ENCODE data around the gene ZFYVE28.

ZFYVE28 gene

DNA sequence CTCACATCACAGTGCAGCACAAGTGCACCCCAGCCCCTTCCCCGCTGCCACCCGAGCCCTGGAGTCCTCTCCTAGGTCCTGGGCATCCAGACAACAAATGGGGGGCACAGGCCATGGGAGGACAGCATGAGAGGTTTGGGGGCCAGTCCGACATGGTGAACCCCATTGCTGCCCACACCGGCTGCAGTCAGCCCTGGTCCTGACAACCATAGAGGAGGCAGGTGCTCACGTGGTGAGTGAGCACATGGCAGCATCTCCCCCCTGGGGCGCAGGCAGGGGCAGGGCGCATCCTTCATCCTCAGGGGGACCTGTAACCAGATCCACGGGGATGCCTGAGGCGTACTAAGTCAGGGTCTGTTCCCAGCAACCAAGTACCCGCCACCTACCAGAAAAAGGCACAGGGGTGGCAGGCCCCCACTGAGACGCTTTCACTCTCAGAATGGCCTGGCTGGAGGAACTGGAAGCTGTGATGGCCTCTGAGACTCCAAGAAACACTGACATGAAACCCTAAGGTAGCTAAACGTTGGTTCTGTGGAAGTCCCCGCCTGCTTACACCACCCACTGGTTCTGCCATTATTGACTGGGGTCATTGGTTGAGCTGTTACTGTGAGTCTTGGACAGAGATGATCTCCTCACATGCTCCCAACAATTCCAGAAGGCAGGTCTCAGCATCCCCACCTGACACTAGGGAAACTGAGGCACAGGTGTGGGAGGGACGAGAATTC lies 6.5 kb downstream of the ZFYVE28 start:
- no peak for DNase-seq

GRCh38 chr4:2409381-2409783 lies 9.1 kb downstream of the ZFYVE28 start:
- DNase-seq: no peak

GRCh38 chr4:2408976-2409375 lies 9.5 kb downstream of the ZFYVE28 start:
- DNase-seq: no peak

DNA sequence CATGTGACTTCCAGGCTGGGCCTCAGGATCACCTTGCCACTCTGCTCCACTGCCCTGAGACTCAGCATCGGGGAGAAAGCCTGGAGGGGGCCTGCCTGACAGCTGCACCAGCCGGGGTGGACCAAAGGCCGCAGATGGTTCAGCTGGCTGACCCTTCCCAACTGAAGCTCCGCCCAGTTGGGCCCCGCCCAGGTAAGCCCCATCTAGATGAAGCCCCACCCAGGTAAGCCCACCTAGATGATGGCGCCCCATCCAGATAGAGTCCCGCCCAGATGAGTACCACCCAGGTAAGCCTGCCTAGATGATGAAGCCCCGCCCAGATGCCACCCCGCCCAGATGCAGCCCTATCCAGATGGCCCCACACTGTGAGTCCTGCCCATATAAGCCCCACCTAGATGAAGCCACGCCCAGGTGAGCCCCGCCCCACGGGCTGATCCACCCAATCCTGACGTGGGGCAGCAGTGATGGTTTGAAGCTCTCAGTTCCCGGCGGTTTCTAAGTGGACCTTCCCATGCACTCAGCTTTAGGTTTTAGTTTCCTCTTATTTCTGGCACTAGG lies 10.0 kb downstream of the ZFYVE28 start:
- no peak for DNase-seq

DNA sequence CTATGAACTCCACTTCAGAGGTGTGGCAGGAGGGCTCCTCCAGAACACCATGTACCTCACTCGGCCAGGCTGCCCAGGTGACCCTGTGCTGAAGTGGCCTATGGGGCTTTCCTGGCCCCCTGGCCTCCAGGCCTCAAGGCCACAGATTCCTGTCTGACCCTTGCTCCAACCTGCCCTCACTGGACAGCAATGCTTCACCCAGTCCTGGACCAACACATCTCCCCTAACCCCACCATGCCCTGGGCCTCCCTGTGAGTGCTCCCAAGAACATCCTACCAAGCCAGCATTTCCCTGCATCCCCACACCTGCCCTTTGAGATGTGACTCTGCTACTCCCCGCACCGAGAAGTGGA lies 10.5 kb downstream of the ZFYVE28 start:
- no peak for DNase-seq

GRCh38 chr4:2406920-2407319 lies 11.5 kb downstream of the ZFYVE28 start:
- no peak for DNase-seq

DNA sequence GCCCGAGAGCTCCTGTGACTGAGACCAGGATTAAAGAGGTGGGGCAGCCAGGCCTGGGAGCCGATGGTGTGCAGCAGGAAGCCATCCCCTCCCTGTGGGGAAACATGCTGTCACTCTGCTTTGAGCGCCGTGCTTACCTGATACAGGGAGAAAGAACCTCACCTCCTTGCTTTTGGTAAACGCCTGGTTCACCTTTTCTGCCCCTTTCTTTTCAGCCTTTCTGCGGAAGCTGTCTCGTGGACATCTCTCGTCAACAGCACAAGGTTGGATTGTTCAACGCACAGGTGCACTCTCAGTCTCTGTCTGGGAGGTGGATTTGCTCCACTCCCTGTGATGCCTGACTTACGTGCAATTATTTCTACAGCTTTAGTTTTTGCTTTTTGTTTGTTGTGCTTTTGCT lies 12.0 kb downstream of the ZFYVE28 start:
- no peak for DNase-seq

DNA sequence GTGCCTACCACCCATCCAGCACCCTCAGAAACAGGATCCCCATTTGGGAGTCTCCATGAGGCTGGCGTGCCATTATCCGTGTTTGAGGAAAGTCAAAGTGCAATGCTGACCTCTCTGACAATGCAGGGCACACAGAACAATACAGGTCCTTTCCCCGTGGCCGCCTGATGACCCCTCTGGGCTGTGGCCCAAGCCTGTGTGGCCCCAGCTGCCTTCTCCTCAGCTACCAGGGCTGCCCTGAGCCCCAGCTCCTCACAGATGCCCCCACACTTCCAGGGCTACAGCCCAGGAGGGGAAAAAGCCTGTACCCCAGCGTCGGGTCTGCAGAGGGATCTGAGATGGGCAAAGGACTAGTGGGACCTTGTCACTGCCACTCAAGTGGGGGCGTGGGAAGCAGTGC lies 15.5 kb downstream of the ZFYVE28 start:
- DNase-seq: no peak

DNA sequence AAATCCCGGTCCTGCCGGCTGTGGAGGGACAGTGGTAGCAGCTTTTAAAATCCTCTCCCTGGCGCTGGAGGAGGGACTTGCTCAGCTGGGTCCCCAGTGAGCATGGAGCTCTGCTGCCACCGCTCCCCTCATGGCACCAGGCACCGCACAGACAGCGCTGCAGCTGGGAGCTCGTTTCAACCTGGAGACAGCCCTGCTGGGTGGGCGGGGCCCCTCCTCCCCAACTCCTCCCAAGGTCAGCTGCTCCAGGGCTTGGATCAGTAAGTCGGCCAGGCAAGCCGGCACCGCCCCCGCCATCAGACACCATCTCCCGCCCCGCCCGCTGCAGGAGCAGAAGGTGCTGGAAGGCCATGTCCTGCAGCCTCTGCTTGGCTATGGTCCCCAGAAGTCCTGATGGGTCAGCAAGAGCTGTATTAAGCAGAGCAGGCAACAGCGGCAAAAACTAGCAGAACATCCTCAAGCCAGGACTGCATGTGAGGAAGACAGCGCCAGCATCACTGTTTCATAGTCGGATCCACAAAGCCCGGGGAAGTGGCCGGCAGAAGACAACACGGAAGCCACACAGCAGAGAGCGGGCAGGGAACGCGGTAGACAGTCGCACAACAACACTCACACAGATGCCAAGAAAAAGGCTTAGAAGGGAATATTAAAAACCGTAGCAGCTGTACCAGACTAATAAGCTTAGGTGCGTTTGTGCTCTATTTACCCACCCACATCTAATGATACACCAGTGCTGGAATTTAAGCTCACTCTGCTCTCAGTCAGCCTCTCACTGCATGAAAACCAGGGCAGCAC lies 16.2 kb downstream of the ZFYVE28 start:
- no peak for DNase-seq

DNA sequence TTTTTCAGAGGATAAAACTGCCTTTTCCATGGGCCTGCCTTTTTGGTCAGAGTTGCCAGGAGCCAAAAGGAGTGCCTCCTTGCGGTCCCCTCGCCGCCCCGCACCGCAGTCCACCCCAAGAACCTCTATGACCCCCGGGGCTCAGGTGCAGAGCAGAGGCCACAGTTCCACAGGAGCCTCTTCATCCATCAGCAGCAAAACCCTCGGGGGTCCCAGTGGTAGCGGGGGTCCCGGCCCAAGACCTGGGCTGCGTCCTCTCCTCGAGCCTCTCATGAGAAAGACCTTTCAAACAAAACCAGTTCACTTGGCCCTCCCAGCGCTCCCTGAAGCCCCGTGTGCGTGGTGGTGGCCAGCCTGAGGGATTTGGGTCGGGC lies 16.8 kb downstream of the ZFYVE28 start:
- DNase-seq: no peak

DNA sequence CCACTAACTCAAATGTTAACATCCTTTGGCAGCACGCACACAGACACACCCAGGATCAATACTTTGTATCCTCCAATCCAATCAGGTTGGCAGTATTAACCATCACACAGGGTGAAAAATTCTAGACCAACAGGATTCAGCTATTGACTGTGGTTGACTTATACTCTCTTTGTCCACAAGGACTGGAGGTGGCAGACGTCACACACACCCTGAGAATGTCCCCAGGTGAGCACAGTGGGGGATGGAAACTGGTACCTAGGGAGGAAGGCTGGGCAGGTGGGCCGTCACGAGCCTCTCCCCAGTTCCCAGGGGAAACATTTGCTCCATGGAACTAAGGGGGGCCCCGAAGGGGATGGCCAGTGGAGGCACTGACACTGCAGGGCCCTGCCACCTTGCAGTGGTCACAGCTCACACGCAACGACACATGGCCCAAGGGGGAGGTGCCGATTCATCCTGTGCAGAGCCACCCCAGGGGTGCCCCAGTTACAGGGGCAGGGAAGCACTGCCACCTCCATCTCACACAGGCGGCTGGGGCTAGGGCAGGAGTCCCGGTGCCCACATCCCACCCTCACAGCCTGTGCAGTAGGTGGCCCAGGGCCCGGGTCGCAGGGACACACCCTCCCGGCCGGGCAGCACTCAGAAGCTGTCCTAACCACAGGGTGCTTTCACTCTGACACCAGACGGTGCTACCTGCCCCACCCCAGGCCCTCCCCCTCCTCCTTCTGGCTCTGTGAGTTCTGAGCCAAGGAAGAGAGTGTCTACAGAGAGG lies 17.4 kb downstream of the ZFYVE28 start:
- no peak for DNase-seq

DNA sequence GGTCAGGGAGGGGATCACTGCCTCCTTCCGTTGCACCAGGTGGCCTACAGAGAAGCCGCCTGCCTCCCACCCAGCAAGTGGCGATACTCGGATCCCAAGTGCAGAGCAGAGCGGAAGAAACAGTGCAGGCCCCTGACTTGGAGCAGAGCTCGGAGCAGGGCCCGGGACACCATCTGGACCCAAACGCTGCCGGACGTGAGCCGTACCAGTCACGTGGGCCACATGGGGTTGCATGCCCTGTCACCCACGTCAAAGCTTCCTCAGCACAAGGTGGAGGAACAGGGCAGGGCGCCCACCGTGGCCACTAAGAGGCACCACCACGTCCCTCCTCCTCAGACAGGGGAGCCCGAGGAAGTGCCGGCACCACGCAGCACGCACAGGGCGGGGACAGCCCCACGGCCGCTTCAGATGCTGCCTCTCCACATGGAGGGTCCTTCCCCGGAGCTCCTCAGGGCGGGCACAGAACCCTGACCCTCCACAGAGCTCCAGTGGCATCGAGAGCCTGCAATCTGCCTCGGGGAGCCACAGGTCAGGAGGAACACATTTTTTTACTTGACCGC lies 18.7 kb downstream of the ZFYVE28 start:
- no peak for DNase-seq

- no peak for DNase-seq
Measured at GRCh38 chr4:2399216-2399615, 19.2 kb downstream of the ZFYVE28 start.

GRCh38 chr4:2397596-2398379 lies 20.7 kb downstream of the ZFYVE28 start:
- DNase-seq: no peak

GRCh38 chr4:2396781-2397368 lies 21.6 kb downstream of the ZFYVE28 start:
- DNase-seq: no peak

- no peak for DNase-seq
Measured at GRCh38 chr4:2395584-2395983, 22.9 kb downstream of the ZFYVE28 start.

DNA sequence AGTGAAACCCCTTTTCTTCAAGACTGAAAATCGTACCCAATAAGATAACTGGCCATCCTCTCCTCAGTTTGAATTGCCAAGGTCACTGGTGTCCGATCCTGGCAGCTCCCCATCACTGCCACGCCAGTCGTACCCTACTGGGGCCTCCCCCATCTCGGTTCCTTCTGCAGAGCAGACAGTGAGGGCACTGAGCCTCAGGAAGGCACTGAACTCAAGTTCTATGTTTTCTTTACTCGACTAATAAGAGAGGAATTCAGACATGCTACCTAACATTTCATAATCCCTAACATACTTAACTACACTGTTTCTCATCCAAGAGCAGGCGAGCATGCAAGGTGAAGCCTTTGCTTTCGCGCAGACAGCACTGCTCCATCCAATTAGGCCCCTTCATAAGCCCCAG lies 23.4 kb downstream of the ZFYVE28 start:
- DNase-seq: no peak

- no peak for DNase-seq
Measured at GRCh38 chr4:2394528-2394927, 23.9 kb downstream of the ZFYVE28 start.

- no peak for DNase-seq
Measured at GRCh38 chr4:2393353-2394270, 24.8 kb downstream of the ZFYVE28 start.

DNA sequence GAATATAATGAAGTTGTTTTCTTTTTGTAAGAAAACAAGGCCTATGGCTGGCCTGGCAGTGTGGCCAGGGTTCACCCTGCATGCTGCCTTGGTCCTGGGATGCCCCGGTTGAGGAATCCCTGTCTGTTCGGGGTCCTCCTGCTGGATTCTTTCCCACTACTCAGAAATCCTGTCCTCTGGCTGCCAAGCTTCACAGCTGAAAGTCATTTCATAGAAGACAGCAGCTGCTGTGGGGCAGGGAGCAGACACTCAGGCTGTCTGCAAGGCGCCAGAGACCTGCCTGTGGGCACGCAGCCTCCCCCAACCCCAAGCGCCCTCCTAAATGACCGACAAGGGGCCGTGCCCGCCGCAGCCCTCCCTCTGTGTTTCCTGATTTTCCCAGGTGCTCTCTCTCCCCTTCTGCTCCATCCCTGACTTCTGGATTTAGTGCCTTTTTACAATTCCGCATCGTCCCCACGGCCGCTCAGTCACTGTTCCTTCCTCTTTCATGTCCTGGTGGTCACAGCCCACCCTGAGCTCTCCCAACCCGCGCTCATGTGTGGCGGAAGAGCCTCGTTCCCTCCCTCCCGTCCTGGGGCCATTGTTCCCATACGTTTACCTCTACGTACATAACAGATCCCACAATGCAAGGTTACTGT lies 27.5 kb downstream of the ZFYVE28 start:
- DNase-seq: no peak
